ENCODE measurements around the gene WT1.

Gene WT1

GRCh38 chr11:32420937-32421901, 14.1 kb downstream of the WT1 start:
- no peak for DNase-seq

- DNase-seq: no peak
Observed at GRCh38 chr11:32420139-32420538, 15.2 kb downstream of the WT1 start.

GRCh38 chr11:32418836-32419235, 16.5 kb downstream of the WT1 start:
- no peak for DNase-seq

GRCh38 chr11:32417806-32418205, 17.5 kb downstream of the WT1 start:
- DNase-seq: no peak

- DNase-seq: no peak
Observed at GRCh38 chr11:32416301-32416700, 19.0 kb downstream of the WT1 start.

GRCh38 chr11:32414925-32415324, 20.4 kb downstream of the WT1 start:
- no peak for DNase-seq

GRCh38 chr11:32411942-32412615, 23.3 kb downstream of the WT1 start:
- DNase-seq: no peak

- no peak for DNase-seq
Observed at GRCh38 chr11:32405592-32405991, 29.7 kb downstream of the WT1 start.

GRCh38 chr11:32402836-32403235, 32.5 kb downstream of the WT1 start:
- DNase-seq: no peak

GRCh38 chr11:32400670-32401369, 34.5 kb downstream of the WT1 start:
- no peak for DNase-seq

GRCh38 chr11:32400196-32400595, 35.1 kb downstream of the WT1 start:
- DNase-seq: no peak

- no peak for DNase-seq
Observed at GRCh38 chr11:32396991-32397390, 38.3 kb downstream of the WT1 start.

GRCh38 chr11:32396331-32396730, 39.0 kb downstream of the WT1 start:
- DNase-seq: no peak

- DNase-seq: no peak
Observed at GRCh38 chr11:32395127-32395526, 40.2 kb downstream of the WT1 start.

GRCh38 chr11:32392840-32393239, 42.5 kb downstream of the WT1 start:
- no peak for DNase-seq

- DNase-seq: no peak
Observed at GRCh38 chr11:32391956-32392553, 43.3 kb downstream of the WT1 start.

GRCh38 chr11:32391479-32391878, 43.9 kb downstream of the WT1 start:
- DNase-seq: no peak

GRCh38 chr11:32390712-32391111, 44.6 kb downstream of the WT1 start:
- DNase-seq: no peak

GRCh38 chr11:32388871-32389770, 46.2 kb downstream of the WT1 start:
- DNase-seq: no peak

- no peak for DNase-seq
Observed at GRCh38 chr11:32388365-32388764, 47.0 kb downstream of the WT1 start.

- DNase-seq: no peak
Observed at GRCh38 chr11:32387411-32387810, 47.9 kb downstream of the WT1 start.

All from hippocampal formation (tissue), 2 donors.